Retinal pigment epithelial cell (primary cell): ENCODE results near the gene DPY19L3.

Source experiments
- DNase-seq: peaks from one replicate; pipeline ENCODE4 v3.0.0-alpha.2; 2010; ENCODE audit warnings: low read depth
- H3K4me3 ChIP-seq: 2 replicates; pipeline ENCODE4 v1.5.1; 2011; ENCODE audit warnings: mild to moderate bottlenecking, low read length, control low read depth, moderate library complexity
- TF ChIP-seq, protein P1 (sequence below): conservative IDR thresholded peaks from 2 replicates; pipeline ENCODE4 v1.5.1; 2011; ENCODE audit warnings: low read depth, low read length, control low read depth, inconsistent platforms

Gene DPY19L3

DNA sequence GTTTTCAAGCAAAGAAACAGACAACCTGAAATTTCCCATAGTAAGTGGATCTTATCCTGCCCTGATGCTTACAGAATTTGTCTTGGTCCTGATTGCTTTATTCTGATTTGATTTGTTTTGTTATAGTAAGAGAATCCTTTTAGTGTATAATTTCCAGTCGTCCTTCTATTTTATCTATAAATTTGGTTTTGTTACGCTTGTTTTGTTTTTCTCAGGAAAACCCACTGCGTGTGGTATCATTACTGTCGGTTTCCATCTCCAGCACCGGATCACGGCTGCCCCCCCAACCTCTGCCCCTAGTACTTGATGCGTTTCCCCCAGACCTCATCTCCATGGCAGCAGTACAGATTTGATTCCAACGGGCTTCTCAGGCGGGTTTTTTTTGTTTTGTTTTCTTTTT, 117.4 kb downstream of the DPY19L3 start:
- no peak for DNase-seq
- TF ChIP-seq, protein P1, sequence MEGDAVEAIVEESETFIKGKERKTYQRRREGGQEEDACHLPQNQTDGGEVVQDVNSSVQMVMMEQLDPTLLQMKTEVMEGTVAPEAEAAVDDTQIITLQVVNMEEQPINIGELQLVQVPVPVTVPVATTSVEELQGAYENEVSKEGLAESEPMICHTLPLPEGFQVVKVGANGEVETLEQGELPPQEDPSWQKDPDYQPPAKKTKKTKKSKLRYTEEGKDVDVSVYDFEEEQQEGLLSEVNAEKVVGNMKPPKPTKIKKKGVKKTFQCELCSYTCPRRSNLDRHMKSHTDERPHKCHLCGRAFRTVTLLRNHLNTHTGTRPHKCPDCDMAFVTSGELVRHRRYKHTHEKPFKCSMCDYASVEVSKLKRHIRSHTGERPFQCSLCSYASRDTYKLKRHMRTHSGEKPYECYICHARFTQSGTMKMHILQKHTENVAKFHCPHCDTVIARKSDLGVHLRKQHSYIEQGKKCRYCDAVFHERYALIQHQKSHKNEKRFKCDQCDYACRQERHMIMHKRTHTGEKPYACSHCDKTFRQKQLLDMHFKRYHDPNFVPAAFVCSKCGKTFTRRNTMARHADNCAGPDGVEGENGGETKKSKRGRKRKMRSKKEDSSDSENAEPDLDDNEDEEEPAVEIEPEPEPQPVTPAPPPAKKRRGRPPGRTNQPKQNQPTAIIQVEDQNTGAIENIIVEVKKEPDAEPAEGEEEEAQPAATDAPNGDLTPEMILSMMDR: no peak
- H3K4me3 ChIP-seq: no peak overlapping the region

DNA sequence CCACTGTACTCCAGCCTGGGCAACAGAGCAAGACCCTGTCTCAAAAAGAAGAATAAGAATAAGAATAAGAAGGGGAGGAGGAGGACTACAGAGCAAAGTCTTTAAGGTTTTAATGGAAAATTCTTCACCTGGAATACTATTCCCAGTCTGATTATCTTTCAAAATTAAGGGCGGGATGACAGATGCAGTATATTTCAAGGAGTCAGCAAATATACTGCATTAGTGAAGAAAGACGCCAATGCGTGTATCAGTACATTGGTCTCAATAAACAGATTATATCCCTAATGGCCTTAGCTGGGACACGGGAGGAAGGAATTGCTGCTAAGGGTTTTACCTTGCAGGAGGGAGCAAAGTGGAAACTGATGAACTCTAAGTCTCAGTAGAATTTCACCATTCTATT, 121.3 kb downstream of the DPY19L3 start:
- H3K4me3 ChIP-seq: no peak overlapping the region
- no peak for DNase-seq
- TF ChIP-seq, protein P1: no peak

DNA sequence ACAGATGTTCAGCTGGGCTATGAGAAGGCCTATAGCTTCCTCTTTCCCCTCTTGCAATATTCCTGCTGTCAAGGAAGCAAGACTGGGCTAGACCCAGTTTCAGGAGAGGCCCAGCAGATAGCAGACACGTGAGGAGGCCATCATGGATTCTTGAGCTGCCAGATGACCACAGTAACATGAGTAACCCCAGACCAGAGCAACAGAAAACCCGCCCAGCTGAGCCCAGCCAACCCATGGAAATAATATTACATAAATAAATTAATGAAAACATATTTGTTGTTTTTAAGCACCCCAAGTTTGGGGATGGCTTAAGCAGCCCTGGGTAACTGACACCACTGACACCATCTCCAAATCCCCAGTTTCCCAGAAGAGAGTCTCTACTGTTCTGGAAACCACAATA, 125.2 kb downstream of the DPY19L3 start:
- DNase-seq: no peak
- H3K4me3 ChIP-seq: no peak overlapping the region
- TF ChIP-seq, protein P1: no peak

DNA sequence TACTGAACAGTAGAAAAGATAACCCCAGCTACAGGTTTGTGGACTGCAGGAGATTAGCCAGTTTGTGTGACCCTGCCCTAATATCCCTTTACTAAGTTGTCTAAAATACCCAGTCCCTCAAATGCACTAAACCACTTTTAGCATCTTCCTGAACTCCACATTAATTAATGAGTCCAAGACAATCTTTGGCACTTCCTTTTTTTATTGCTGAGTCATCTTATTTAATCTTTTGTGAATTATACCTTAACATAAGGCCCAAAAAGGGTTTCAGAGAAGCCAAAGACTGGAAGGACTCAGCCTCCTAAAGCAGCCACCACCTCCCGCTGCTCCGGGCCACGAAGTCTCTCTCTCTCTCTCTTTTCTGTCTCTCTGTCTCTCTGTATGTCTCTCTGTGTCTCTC, 126.7 kb downstream of the DPY19L3 start:
- no peak overlapping the region for H3K4me3 ChIP-seq
- no peak for DNase-seq
- TF ChIP-seq, protein P1: no peak
